ENCODE results near the gene LHFPL3. TPM values are rescaled to one million over a fixed set of nuclear protein-coding genes. Genes with fewer than 3 reads are reported as not detected.

Gene LHFPL3
- total and polyA plus RNA-seq, 9 of the 15 experiments (the other 6 are each of a cell fraction or from before 2014, with no cell fraction given) = 0.21 to 0.52 TPM; not detected in 7

DNA sequence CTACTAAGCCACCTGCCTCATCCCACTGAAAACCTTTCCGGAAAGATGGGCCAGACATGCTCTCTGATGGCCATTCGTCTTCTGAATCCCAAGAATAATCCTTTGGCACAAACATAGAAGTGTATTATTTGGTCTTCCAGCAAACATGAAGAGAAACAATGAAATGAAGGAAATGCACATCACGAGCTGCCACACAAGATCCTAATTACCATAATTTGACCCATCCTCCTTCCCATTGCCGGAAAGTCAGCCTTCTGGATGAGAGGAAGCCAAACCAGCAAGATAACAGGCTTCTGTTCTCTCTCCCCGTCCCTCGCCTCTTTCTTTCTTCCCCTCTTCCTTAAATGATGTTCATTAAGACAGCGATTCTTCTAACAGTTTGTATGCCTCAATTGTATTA lies 466.7 kb downstream of the LHFPL3 start:
- ChIA-PET POLR2A (interaction anchor here (0.7 kb wide), 1 partner anchor 1425 kb away, joined by 3 read pairs; no protein-coding TSS in a partner anchor), CTCF (ENCODE audit: low intra/inter-chr PET ratio) (no interaction called here)
- Histone ChIP-seq H3K79me2 (ENCODE audit: control insufficient read depth, insufficient read depth, low read length) (no peaks in the 10 kb centered on the region), H3K9me3 (replicated peaks; ENCODE audit: control insufficient read depth, insufficient read depth, low read depth, low read length) (no peaks in the 10 kb centered on the region), H4K20me1 (replicated peaks; ENCODE audit: control insufficient read depth, insufficient read depth, low read length) (no peaks in the 10 kb centered on the region), H3K4me3 (no peak overlapping the region), H3K9me1 (ENCODE audit: control insufficient read depth, insufficient read depth, low read length) (no peaks in the 10 kb centered on the region), H3K4me1 (replicated peaks in 1 of 2; ENCODE audit: control insufficient read depth in 2 of 2, insufficient read depth in 2 of 2, low read length in 2 of 2) (no peaks in the 10 kb centered on the region), H3K27me3 (ENCODE audit: control insufficient read depth in 2 of 2, insufficient read depth in 2 of 2, low read length in 2 of 2) (peaks cover 3 to 10% of the 10 kb centered on the region in 2 experiments; a peak in 3 of 5 replicates), H2AFZ (ENCODE audit: low read depth, low read length) (no peak overlapping the region), H3K36me3 (ENCODE audit: control insufficient read depth, insufficient read depth, low read length) (no peaks in the 10 kb centered on the region), H3K27ac (ENCODE audit: extremely low read depth, low read depth, low read length) (no peak overlapping the region), H3K4me2 (ENCODE audit: insufficient read depth, low read length) (no peak overlapping the region), H3K9ac (ENCODE audit: insufficient read depth in 1 of 2, low read depth in 2 of 2, low read length in 2 of 2) (no peak overlapping the region)
- TF ChIP-seq COPS2 (conservative IDR thresholded peaks at IDR 0.05) = no peak
- TF ChIP-seq, protein P1, sequence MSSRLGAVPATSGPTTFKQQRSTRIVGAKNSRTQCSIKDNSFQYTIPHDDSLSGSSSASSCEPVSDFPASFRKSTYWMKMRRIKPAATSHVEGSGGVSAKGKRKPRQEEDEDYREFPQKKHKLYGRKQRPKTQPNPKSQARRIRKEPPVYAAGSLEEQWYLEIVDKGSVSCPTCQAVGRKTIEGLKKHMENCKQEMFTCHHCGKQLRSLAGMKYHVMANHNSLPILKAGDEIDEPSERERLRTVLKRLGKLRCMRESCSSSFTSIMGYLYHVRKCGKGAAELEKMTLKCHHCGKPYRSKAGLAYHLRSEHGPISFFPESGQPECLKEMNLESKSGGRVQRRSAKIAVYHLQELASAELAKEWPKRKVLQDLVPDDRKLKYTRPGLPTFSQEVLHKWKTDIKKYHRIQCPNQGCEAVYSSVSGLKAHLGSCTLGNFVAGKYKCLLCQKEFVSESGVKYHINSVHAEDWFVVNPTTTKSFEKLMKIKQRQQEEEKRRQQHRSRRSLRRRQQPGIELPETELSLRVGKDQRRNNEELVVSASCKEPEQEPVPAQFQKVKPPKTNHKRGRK (tag; IDR thresholded peaks at IDR 0.05) = no peak
- TF ChIP-seq ZBTB49 (CRISPR knock-in tag; IDR thresholded peaks at IDR 0.05; ENCODE audit: borderline replicate concordance) = no peak
- TF ChIP-seq KLF16 (IDR thresholded peaks at IDR 0.05) = no peak
- TF ChIP-seq, protein P2, sequence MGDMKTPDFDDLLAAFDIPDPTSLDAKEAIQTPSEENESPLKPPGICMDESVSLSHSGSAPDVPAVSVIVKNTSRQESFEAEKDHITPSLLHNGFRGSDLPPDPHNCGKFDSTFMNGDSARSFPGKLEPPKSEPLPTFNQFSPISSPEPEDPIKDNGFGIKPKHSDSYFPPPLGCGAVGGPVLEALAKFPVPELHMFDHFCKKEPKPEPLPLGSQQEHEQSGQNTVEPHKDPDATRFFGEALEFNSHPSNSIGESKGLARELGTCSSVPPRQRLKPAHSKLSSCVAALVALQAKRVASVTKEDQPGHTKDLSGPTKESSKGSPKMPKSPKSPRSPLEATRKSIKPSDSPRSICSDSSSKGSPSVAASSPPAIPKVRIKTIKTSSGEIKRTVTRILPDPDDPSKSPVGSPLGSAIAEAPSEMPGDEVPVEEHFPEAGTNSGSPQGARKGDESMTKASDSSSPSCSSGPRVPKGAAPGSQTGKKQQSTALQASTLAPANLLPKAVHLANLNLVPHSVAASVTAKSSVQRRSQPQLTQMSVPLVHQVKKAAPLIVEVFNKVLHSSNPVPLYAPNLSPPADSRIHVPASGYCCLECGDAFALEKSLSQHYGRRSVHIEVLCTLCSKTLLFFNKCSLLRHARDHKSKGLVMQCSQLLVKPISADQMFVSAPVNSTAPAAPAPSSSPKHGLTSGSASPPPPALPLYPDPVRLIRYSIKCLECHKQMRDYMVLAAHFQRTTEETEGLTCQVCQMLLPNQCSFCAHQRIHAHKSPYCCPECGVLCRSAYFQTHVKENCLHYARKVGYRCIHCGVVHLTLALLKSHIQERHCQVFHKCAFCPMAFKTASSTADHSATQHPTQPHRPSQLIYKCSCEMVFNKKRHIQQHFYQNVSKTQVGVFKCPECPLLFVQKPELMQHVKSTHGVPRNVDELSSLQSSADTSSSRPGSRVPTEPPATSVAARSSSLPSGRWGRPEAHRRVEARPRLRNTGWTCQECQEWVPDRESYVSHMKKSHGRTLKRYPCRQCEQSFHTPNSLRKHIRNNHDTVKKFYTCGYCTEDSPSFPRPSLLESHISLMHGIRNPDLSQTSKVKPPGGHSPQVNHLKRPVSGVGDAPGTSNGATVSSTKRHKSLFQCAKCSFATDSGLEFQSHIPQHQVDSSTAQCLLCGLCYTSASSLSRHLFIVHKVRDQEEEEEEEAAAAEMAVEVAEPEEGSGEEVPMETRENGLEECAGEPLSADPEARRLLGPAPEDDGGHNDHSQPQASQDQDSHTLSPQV (IDR thresholded peaks at IDR 0.05) = no peak
- no peak for TF ChIP-seq TRIM25 (IDR thresholded peaks at IDR 0.05; ENCODE audit: borderline replicate concordance)
- no peak for TF ChIP-seq FOSL1 (tag; conservative IDR thresholded peaks at IDR 0.05)
- intact Hi-C loops (cut with micrococcal nuclease) (no loop called here), in situ Hi-C loops (cut with MboI) (no loop called here)
- ATAC-seq = no peak
- WGBS (ENCODE audit: insufficient coverage, low coverage, missing lambda C conversion rate) = 1% methylated on average over 7 of the region's 7 CpGs
- BruUV-seq (replicated peaks) = no TSS peak
- no peak for DNase-seq (ENCODE audit: extremely low read depth in 1 of 4, low spot score in 3 of 4)
- FAIRE-seq = no peak

All from K562 (cell line).